BJ (cell line): ENCODE results near the gene RIBC1. TPM values are rescaled to one million over a fixed set of nuclear protein-coding genes. Genes with fewer than 3 reads are reported as not detected.

Experiments used
- CTCF ChIA-PET: fragments of 350-600 bp; formaldehyde crosslinking; extraction: SDS; loops from one replicate; lab custom pipeline; 2021; ENCODE audit warnings: antibody characterized with exemption, inconsistent platforms; lab: Yijun Ruan, JAX
- POLR2A ChIA-PET: fragments of 300-600 bp; sonication (Branson Sonifier 250); formaldehyde crosslinking; extraction: SDS; loops from one replicate; lab custom pipeline; 2021; ENCODE audit warnings: antibody characterized with exemption; lab: Charles Lee
- DNase-seq: peaks from one replicate; pipeline ENCODE4 v3.0.0-alpha.2; 2011; ENCODE audit warnings: low read depth
- H3K27me3 ChIP-seq: 2 replicates; pipeline ENCODE4 v1.6.0; 2011; ENCODE audit warnings: low read length; ENCODE audit not compliant: control insufficient read depth, insufficient read depth
- H3K36me3 ChIP-seq: 2 replicates; pipeline ENCODE4 v1.5.1; 2011; ENCODE audit warnings: low read length; ENCODE audit not compliant: control insufficient read depth, insufficient read depth
- H3K4me3 ChIP-seq: 2 replicates; pipeline ENCODE4 v1.5.1; 2011; ENCODE audit warnings: low read depth, mild to moderate bottlenecking, control low read depth, low read length
- polyA minus RNA-seq: library from RNA; depleted of rRNA, polyadenylated mRNA; stranded (reverse); fragments of >200 nt; gene quantifications from 2 replicates; pipeline ENCODE4 v1.2.3, GENCODE V29; 2011; rRNA and poly(A)+ RNA removed
- polyA plus RNA-seq: library from polyadenylated mRNA; depleted of rRNA; stranded (reverse); fragments of >200 nt; gene quantifications from 2 replicates; pipeline ENCODE4 v1.2.3, GENCODE V29; 2011; rRNA removed
- TF ChIP-seq, protein P1 (sequence below): IDR thresholded peaks from 2 replicates; pipeline ENCODE4 v1.5.1; 2011; ENCODE audit warnings: low read depth, mild to moderate bottlenecking, control low read depth, inconsistent platforms, low read length, moderate library complexity; ENCODE audit not compliant: insufficient read depth

RIBC1 gene
- 0.09 TPM in 1 of 2 replicates, not detected in the other for polyA plus RNA-seq
- not detected in 2 replicates for polyA minus RNA-seq

DNA sequence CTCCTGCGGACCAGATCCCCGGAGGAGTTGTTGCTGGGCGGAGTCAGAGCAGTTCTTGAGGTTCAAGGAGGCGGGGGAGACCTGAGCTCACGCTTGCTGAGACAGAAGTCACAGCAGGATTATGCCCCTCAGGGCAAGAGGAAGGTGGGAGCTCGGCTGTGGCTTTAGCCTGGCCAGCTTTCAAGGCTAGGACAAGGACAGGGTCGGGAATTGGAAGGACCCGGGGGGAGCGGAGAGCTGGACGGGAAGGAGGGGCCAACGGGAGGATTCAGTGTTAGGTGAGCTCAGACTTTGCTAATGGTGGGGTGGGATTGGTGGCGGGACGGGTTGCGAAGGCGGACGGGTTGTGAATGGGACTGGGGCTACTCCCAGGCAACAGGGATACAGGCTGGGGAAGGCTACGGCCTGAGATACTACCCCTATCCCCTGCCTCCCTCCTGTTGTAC, at the start of gene RIBC1:
Gene RIBC1, plus strand, starts transcription at position 13 of the 446 bp plus-strand sequence. CDS start 3,404 bp downstream, outside the sequence.
- H3K27me3 ChIP-seq = no peaks in the 10 kb centered on the region
- no peaks in the 10 kb centered on the region for H3K36me3 ChIP-seq
- peak within 1 kb of the TSS; percentile 65 for H3K4me3 ChIP-seq
- TF ChIP-seq, protein P1, sequence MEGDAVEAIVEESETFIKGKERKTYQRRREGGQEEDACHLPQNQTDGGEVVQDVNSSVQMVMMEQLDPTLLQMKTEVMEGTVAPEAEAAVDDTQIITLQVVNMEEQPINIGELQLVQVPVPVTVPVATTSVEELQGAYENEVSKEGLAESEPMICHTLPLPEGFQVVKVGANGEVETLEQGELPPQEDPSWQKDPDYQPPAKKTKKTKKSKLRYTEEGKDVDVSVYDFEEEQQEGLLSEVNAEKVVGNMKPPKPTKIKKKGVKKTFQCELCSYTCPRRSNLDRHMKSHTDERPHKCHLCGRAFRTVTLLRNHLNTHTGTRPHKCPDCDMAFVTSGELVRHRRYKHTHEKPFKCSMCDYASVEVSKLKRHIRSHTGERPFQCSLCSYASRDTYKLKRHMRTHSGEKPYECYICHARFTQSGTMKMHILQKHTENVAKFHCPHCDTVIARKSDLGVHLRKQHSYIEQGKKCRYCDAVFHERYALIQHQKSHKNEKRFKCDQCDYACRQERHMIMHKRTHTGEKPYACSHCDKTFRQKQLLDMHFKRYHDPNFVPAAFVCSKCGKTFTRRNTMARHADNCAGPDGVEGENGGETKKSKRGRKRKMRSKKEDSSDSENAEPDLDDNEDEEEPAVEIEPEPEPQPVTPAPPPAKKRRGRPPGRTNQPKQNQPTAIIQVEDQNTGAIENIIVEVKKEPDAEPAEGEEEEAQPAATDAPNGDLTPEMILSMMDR = no peak
- DNase-seq = no peak
- CTCF ChIA-PET = interaction anchor here (0.7 to 1.5 kb wide), 3 partner anchors 14 to 110 kb away, joined by 3 read pairs; no protein-coding TSS in a partner anchor
- POLR2A ChIA-PET = no interaction called here

DNA sequence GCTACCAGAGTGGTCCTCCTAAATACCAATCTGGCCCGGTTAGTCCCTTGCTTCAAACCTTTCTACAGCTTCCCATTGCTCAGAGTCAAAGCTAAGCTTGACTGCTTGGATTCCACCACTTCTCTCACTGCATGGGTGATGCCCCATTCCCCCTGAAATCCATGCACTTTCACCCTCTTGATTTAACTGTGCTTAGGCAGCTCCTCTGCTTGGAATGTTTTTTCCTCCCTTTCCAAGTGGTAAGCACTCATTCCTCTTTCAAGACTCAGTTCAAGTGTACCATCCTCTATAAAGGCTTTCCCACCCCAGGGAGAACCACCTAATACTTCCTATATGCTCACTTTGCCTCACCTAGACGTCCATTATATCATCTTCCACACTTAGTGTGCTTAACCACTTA, 49.4 kb upstream of the RIBC1 start:
- no peak for DNase-seq
- H3K4me3 ChIP-seq = no peak overlapping the region
- TF ChIP-seq, protein P1 = no peak
- POLR2A ChIA-PET = no interaction called here
- no peaks in the 10 kb centered on the region for H3K27me3 ChIP-seq
- no peaks in the 10 kb centered on the region for H3K36me3 ChIP-seq
- CTCF ChIA-PET = no interaction called here

DNA sequence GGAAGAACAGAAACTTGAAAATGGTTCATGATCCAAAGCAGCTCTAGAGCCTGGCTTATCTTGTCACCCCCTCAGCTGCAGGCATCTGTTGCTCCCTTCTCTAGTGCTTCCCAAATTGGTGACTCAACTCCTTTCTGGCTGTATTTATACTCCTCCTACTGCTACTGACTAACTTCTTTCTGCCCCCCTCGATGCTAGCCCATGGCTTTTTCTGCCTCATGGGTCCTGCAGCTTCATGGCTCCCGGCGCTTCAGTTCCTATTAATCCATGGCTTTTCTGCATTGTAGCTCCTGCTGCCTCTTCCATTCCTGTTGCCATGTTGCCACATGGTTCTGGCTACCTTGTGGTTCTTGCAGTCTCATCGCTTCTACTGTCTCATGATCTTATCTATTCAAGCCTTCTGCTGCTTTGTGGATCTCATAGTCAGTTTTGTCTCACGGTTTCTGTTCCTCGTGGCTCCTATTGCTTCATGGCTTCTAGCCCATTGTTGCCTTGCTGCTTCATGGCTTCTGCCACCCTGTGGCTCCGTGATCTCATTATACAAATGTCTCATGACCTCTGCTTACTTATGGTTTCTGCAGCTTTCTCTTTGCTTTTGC, 48.4 kb upstream of the RIBC1 start:
- ChIA-PET CTCF (no interaction called here), POLR2A (no interaction called here)
- no peak overlapping the region for H3K4me3 ChIP-seq
- no peaks in the 10 kb centered on the region for H3K36me3 ChIP-seq
- TF ChIP-seq, protein P1 = no peak
- H3K27me3 ChIP-seq = no peaks in the 10 kb centered on the region
- DNase-seq = no peak

DNA sequence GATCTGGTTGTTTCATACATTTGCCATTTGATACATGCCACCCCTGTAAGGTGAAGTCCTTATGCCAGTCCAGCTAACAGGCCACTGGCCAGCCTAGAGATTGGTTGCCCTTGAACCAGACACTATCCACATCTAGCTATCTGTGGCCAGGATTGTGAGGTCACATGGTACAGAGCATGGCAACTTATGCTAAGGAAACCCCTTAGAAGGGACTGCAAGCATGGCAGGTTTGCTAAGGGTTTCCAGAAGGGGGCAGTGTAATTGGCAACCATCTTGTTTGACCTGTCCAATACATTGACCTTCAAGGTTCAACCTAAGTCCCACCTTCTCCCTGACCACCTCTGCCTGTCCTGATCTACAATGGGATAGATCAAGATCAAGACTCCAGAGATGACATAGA, 47.8 kb upstream of the RIBC1 start:
- no peak overlapping the region for H3K4me3 ChIP-seq
- CTCF ChIA-PET = no interaction called here
- POLR2A ChIA-PET = no interaction called here
- no peak for DNase-seq
- TF ChIP-seq, protein P1 = no peak
- H3K36me3 ChIP-seq = no peaks in the 10 kb centered on the region
- no peaks in the 10 kb centered on the region for H3K27me3 ChIP-seq

DNA sequence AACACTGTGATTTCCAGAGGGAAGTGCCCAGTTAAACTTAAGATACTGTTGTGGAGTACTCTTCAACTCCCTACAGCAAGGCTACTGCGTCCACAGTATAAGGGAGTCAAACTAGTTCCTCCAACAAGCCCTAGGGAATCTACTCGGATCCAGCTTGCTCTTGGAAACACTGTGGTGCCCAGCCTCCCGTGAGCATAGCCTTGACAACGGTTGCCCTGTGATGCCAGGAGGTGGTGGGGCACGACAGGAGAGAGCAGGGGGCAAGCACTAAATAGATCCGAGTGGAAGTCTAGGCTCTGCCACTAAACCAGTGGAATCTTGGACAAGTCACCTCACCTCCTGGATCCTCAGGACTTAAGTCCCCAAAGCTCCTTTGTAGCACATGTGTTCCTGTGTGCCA, 45.8 kb upstream of the RIBC1 start:
- Histone ChIP-seq H3K36me3 (peaks cover 1% of the 10 kb centered on the region; the same call in 1 of the 2 replicates), H3K27me3 (no peaks in the 10 kb centered on the region), H3K4me3 (no peak overlapping the region)
- TF ChIP-seq, protein P1 = no peak
- no peak for DNase-seq
- ChIA-PET POLR2A (no interaction called here), CTCF (no interaction called here)
